ENCODE measurements around the gene TRDMT1.

The TRDMT1 gene

DNA sequence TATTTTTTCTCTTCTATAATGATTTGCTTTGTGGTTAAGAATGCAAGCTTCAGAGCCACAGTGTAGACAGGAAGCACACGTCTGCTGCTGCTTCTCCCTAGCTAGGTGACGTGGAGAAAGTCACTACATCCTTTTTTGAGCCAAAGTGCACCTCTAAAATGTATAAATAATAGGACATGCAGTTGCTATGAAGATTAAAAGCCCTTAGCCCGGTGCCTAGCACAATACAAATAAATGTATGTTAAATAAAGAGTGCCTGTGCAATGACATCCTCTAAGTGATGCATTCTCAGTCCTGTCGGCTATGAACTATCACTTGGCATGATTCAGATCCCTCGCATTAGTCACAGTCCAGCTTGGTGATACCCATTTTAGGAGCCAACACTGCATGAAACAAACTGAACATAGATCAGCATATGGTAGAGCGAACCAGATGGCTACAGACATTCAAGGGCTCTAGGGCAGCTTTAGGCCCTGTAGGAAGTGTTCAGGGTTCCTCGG lies 4.8 kb upstream of the TRDMT1 start:
- TF ChIP-seq, protein P1, sequence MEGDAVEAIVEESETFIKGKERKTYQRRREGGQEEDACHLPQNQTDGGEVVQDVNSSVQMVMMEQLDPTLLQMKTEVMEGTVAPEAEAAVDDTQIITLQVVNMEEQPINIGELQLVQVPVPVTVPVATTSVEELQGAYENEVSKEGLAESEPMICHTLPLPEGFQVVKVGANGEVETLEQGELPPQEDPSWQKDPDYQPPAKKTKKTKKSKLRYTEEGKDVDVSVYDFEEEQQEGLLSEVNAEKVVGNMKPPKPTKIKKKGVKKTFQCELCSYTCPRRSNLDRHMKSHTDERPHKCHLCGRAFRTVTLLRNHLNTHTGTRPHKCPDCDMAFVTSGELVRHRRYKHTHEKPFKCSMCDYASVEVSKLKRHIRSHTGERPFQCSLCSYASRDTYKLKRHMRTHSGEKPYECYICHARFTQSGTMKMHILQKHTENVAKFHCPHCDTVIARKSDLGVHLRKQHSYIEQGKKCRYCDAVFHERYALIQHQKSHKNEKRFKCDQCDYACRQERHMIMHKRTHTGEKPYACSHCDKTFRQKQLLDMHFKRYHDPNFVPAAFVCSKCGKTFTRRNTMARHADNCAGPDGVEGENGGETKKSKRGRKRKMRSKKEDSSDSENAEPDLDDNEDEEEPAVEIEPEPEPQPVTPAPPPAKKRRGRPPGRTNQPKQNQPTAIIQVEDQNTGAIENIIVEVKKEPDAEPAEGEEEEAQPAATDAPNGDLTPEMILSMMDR (IDR thresholded peaks at IDR 0.05; ENCODE audit: extremely low read depth, insufficient read depth, missing control alignments): no peak
- in situ Hi-C loops (cut with MboI; ENCODE audit: low pct_unique_long_range_greater_than_20kb, low sequenced_read_pairs, unreplicated experiment): no loop called here
- DNase-seq (ENCODE audit: low spot score): no peak

- DNase-seq (ENCODE audit: low spot score): no peak
- TF ChIP-seq, protein P1 (IDR thresholded peaks at IDR 0.05; ENCODE audit: extremely low read depth, insufficient read depth, missing control alignments): no peak
- in situ Hi-C loops (cut with MboI; ENCODE audit: low pct_unique_long_range_greater_than_20kb, low sequenced_read_pairs, unreplicated experiment): no loop called here
Measured at GRCh38 chr10:17203416-17203815, 1.9 kb upstream of the TRDMT1 start.

- DNase-seq (ENCODE audit: low spot score): no peak
Measured at GRCh38 chr10:17202999-17203398, 1.5 kb upstream of the TRDMT1 start.

DNA sequence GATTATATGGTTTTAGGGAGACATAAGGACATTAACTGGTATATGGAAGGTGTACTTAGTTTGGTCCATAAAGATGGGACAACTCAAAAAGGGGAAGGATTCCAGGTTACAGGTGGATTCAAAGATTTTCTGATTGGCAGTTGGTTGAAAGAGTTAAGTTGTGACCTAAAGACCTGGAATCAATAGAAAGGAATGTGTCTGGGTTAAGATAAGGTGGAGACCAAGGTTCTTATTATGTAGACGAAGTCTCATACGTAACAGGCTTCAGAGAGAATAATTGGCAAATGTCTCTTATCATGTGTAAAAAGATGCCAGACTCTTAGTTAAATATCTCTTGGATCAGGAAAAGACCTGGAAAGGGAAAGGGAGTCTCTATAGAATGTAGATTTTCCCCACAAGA lies 1.0 kb upstream of the TRDMT1 start:
- in situ Hi-C loops (cut with MboI; ENCODE audit: low pct_unique_long_range_greater_than_20kb, low sequenced_read_pairs, unreplicated experiment): no loop called here
- TF ChIP-seq, protein P1 (IDR thresholded peaks at IDR 0.05; ENCODE audit: extremely low read depth, insufficient read depth, missing control alignments): no peak
- no peak for DNase-seq (ENCODE audit: low spot score)

More at GRCh38 chr10:17202999-17203398, 1.5 kb upstream of the TRDMT1 start:
- in situ Hi-C loops (cut with MboI; ENCODE audit: low pct_unique_long_range_greater_than_20kb, low sequenced_read_pairs, unreplicated experiment): no loop called here
- TF ChIP-seq, protein P1 (IDR thresholded peaks at IDR 0.05; ENCODE audit: extremely low read depth, insufficient read depth, missing control alignments): no peak

- TF ChIP-seq, protein P1 (IDR thresholded peaks at IDR 0.05; ENCODE audit: extremely low read depth, insufficient read depth, missing control alignments): no peak
- no peak for DNase-seq (ENCODE audit: low spot score)
- in situ Hi-C loops (cut with MboI; ENCODE audit: low pct_unique_long_range_greater_than_20kb, low sequenced_read_pairs, unreplicated experiment): no loop called here
Measured at GRCh38 chr10:17201794-17202116, 283 bp upstream of the TRDMT1 start.

DNA sequence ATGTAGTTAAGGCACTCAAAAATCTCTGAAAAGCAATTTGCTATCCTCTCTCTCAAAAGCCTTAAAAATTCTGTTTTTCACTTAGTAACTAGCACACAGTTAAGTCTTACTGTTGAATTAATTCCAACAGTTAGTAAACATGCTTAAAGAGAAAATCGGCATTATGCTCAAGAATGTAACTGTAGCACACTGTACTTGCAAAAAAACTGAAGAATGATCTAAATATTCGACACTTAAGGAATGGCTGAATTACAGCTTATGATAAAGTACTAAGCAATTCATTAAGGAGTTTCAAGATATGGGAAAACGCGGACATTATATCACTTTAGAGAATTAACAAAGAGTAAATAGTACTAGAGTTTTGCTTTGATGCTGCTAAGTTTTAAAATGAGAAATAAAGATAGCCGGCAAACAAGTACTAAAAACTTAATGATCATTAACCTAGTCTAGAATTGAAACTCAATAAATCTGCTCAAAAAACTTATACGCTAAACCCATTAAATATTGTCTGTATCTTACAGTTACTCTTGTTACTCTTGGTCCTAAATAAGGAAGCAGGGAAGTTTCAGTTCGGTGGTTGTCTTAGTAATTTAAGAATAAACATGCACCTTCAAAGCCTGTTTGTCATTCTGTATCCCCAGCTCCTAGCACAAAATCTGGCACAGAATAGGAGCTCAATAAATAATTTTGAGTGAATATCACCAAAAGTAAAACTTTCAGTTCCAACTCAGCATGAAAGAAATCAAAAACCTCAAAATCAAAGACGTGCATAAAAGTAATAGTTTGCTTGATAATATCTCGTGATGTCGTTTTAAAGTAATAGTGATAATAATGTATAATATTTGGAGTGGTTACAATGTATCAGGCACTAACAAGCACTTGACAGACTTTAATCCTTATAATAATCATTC lies 1.2 kb downstream of the TRDMT1 start:
- in situ Hi-C loops (cut with MboI; ENCODE audit: low pct_unique_long_range_greater_than_20kb, low sequenced_read_pairs, unreplicated experiment): no loop called here
- TF ChIP-seq, protein P1 (IDR thresholded peaks at IDR 0.05; ENCODE audit: extremely low read depth, insufficient read depth, missing control alignments): no peak
- DNase-seq (ENCODE audit: low spot score): no peak

Measured in GM13977 (cell line).